Measurements from ENCODE around the gene CDH1. TPM values are rescaled to one million over a fixed set of nuclear protein-coding genes. Genes with fewer than 3 reads are reported as not detected.

CDH1 gene
- total and polyA plus RNA-seq, 12 donors: 0.01 to 0.82 (median 0.34) TPM; not detected in 7

DNA sequence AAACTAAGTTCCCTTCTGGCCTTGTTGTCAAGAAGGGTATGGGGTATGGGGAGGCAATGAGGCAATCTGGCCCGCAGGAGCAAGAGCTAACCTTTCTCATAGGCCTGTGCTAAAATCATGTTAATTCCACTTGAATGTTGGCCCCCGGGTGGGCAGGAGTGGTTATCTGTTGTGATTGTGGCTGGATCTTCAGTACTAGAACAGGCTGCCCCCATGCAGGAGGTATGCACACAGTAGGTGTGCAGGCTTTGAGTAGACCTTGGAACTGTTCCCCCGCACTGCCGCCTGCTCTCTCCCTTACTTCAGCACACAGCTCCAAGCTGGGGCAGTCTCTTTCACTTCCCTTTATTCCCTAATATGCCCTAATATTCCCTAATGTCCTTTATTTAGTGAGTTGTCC lies 53.9 kb downstream of the CDH1 start:
- TF ChIP-seq, protein P1, sequence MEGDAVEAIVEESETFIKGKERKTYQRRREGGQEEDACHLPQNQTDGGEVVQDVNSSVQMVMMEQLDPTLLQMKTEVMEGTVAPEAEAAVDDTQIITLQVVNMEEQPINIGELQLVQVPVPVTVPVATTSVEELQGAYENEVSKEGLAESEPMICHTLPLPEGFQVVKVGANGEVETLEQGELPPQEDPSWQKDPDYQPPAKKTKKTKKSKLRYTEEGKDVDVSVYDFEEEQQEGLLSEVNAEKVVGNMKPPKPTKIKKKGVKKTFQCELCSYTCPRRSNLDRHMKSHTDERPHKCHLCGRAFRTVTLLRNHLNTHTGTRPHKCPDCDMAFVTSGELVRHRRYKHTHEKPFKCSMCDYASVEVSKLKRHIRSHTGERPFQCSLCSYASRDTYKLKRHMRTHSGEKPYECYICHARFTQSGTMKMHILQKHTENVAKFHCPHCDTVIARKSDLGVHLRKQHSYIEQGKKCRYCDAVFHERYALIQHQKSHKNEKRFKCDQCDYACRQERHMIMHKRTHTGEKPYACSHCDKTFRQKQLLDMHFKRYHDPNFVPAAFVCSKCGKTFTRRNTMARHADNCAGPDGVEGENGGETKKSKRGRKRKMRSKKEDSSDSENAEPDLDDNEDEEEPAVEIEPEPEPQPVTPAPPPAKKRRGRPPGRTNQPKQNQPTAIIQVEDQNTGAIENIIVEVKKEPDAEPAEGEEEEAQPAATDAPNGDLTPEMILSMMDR (IDR thresholded peaks at IDR 0.05): no peak
- 76 to 77% methylated on average over 4 of the region's 4 CpGs for WGBS, 2 donors
- H3K4me3 ChIP-seq: no peak overlapping the region
- H3K9me3 ChIP-seq: no peaks in the 10 kb centered on the region
- H3K27me3 ChIP-seq: peaks cover 0 to 11% (median 3%) of the 10 kb centered on the region in 7 donors
- DNase-seq (no peak), ATAC-seq (no peak)
- no peaks in the 10 kb centered on the region for H3K36me3 ChIP-seq
- H3K4me1 ChIP-seq: peaks cover 0 to 11% (median 0%) of the 10 kb centered on the region in 9 donors
- no peak overlapping the region for H3K27ac ChIP-seq
- intact Hi-C loops (cut with DNase I): no loop called here

DNA sequence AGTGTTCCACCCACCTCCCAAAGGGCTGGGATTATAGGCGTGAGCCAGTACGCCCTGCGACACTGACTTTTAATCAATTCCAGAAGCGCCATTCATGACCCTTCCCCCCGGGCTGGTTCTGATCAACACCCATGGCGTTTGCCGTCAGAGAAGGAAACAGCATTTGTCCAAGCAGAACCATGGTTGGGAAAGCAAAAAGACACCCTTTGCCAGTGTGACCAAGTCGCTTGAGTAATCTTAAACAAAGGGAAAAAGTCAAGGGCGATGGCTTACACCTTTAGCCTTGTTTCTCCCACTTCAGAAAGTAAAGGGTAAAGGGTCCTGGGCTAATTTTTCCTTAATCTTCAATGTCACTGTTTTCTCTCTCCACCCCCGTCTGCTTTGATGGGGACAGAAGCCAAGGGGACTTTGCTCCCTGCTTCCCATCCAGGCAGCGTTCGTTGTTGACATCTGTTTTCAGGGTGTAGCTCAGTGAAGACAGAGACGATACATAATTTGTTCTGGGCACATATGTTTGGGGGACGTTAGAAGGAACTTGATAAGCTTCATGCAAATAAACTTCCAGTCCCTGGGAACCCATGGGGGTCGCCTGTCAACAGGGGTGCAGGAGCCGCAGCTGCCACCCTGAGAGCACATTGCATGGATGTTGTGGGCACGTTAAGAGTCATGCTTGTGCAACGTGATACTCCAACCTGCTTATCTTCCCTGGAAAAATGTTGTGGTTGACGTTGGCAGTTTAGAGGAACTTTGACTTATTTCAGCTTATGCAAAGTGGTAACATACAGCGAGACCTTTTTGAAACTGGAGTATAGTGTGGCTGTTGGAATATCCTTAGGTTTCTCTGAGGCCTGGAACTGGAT lies 55.6 kb downstream of the CDH1 start:
- 62% methylated on average over 20 of the region's 20 CpGs for WGBS, 2 donors
- Histone ChIP-seq H3K4me3 (no peak overlapping the region), H3K36me3 (no peaks in the 10 kb centered on the region), H3K27ac (no peak overlapping the region), H3K9me3 (no peaks in the 10 kb centered on the region), H3K4me1 (peaks cover 0 to 11% (median 0%) of the 10 kb centered on the region in 9 donors), H3K27me3 (peaks cover 0 to 7% (median 3%) of the 10 kb centered on the region in 7 donors)
- ATAC-seq (no peak), DNase-seq (no peak)
- TF ChIP-seq, protein P1 (IDR thresholded peaks at IDR 0.05): no peak
- intact Hi-C loops (cut with DNase I): no loop called here

DNA sequence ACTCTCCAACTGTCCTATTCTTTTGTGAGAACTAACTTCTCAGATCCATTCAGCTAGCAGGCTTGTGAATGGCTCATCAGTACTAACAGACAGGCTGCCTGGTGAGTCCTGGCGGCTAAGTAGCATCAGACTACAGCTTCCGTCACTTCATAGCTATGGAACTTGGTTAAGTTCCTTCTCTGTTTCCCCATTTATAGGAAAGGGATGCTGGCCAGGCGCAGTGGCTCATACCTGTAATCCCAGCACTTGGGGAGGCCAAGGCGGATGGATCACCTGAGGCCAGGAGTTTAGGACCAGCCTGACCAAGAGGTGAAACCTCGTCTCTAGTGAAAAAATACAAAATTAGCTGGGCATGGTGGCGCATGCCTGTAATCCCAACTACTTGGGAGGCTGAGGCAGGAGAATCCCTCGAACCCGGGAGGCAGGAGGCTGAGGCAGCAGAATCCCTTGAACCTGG lies 56.3 kb downstream of the CDH1 start:
- H3K9me3 ChIP-seq: no peaks in the 10 kb centered on the region
- TF ChIP-seq, protein P1 (IDR thresholded peaks at IDR 0.05): no peak
- ATAC-seq (no peak), DNase-seq (no peak)
- H3K27ac ChIP-seq: no peak overlapping the region
- intact Hi-C loops (cut with DNase I): no loop called here
- no peaks in the 10 kb centered on the region for H3K36me3 ChIP-seq
- 88 to 96% methylated on average over 8 of the region's 8 CpGs for WGBS, 2 donors
- H3K27me3 ChIP-seq: peaks cover 0 to 7% (median 3%) of the 10 kb centered on the region in 7 donors
- H3K4me1 ChIP-seq: peaks cover 0 to 11% (median 0%) of the 10 kb centered on the region in 9 donors
- no peak overlapping the region for H3K4me3 ChIP-seq

DNA sequence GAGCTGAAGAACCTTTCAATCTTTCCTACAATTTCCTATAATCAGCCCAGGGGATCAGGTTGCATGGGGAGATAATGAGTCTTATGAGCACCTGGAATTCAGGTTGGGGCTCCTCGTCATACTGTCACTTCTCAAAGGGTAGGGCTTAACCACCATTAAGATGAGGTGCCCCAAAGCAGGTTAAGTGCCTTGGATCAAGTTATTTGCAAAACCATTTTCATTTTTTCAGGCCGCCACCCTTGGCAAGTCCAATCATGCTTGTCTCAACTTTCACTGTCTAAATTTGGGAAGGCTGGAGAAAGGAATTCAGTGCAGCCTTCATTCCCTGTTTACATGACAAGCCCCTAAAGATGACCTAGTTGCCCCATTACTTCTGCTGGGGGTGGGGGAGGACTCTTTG lies 61.3 kb downstream of the CDH1 start:
- Histone ChIP-seq H3K27ac (no peak overlapping the region), H3K9me3 (no peaks in the 10 kb centered on the region), H3K4me1 (no peaks in the 10 kb centered on the region), H3K36me3 (no peaks in the 10 kb centered on the region), H3K4me3 (no peak overlapping the region), H3K27me3 (peaks cover 0 to 2% (median 0%) of the 10 kb centered on the region in 7 donors)
- intact Hi-C loops (cut with DNase I): no loop called here
- WGBS, 2 donors: 89 to 91% methylated on average over 2 of the region's 2 CpGs
- TF ChIP-seq, protein P1 (IDR thresholded peaks at IDR 0.05): no peak
- ATAC-seq: no peak
- no peak for DNase-seq

All from heart right ventricle (tissue), 16 donors.